HepG2 (cell line): Measurements from ENCODE around the gene CXCL9. TPM values are rescaled to one million over a fixed set of nuclear protein-coding genes. Genes with fewer than 3 reads are reported as not detected.

ENCODE experiments used
- ATF6 ChIP-seq: sonication (generic); formaldehyde crosslinking; conservative IDR thresholded peaks from 2 replicates; pipeline ENCODE4 v1.4.0; 2020; ENCODE audit warnings: missing genetic modification reagents
- MTA1 ChIP-seq: sonication (generic); formaldehyde crosslinking; IDR thresholded peaks from 2 replicates; pipeline ENCODE4 v1.4.0; 2020; ENCODE audit warnings: missing genetic modification reagents, mild to moderate bottlenecking, borderline replicate concordance
- MTA3 ChIP-seq: sonication (generic); formaldehyde crosslinking; IDR thresholded peaks from 2 replicates; pipeline ENCODE4 v1.4.0; 2020; ENCODE audit warnings: missing genetic modification reagents
- NR2F1 ChIP-seq, 2 experiments: fragments of 450-650 bp in 1 of 2; formaldehyde crosslinking in 1 of 2; IDR thresholded peaks; 2 replicates each; pipeline versions ENCODE4 v1.5.0 to v1.6.1; 2016 to 2020; ENCODE audit warnings: mild to moderate bottlenecking in 1 of 2, missing compliant biosample characterization in 1 of 2, missing genetic modification reagents in 1 of 2, moderate library complexity in 1 of 2
- ZBTB40 ChIP-seq, 2 experiments: fragments of 450-650 bp in 1 of 2; sonication (generic) in 1 of 2; formaldehyde crosslinking in 1 of 2; IDR thresholded peaks; 2 replicates each; pipeline versions ENCODE4 v1.6.1 to v1.8.0; 2016 to 2022; ENCODE audit warnings: antibody characterized with exemption in 1 of 2, mild to moderate bottlenecking in 1 of 2, missing genetic modification reagents in 1 of 2
- ZBTB7A ChIP-seq: sonication (generic); formaldehyde crosslinking; IDR thresholded peaks from 2 replicates; pipeline ENCODE4 v1.8.0; 2022; ENCODE audit warnings: mild to moderate bottlenecking, missing genetic modification reagents
- polyA plus RNA-seq, 8 experiments: library from polyadenylated mRNA; depleted of rRNA in 3 of 8; stranded (reverse) in 7 of 8; unstranded in 1 of 8; fragments of >200 nt; fragmentation: Illumina TruSeq in 4 of 8; extraction: Trizol in 4 of 8; gene quantifications; 2 replicates each; pipeline versions ENCODE4 v1.2.1 to v1.2.3, GENCODE V29; 2011 to 2016; ENCODE audit warnings: low read depth in 4 of 8, missing spikeins in 1 of 8, mixed read lengths in 1 of 8; ENCODE audit not compliant: insufficient read depth in 1 of 8
- total RNA-seq, 5 experiments: library from RNA; depleted of rRNA; stranded (reverse); fragments of >200 nt; fragmentation: Illumina TruSeq; extraction: Trizol; gene quantifications; 2 replicates each; pipeline ENCODE4 v1.2.3, GENCODE V29; 2016; ENCODE audit warnings: low read depth in 1 of 5

Gene CXCL9
- total and polyA plus RNA-seq, 2 of the 13 experiments (the other 11 are each of a cell fraction or from before 2014, with no cell fraction given), result not detected

- TF ChIP-seq ZBTB40 (IDR thresholded peaks at IDR 0.05) (no peak), ZBTB40 (CRISPR knock-in tag; IDR thresholded peaks at IDR 0.05) (no peak), ZBTB7A (CRISPR knock-in tag) (no peak), ATF6 (CRISPR knock-in tag) (no peak), MTA1 (no peak), MTA3 (CRISPR knock-in tag) (no peak), NR2F1 (CRISPR knock-in tag; IDR thresholded peaks at IDR 0.05) (no peak)
These were observed 29.5 kb upstream of the CXCL9 start (continued) for GRCh38 chr4:76036855-76037254.
